HG03342 (cell line): ENCODE measurements around the gene TOMM22.
A peak's percentile ranks its signal among the peaks of the same experiment; 100 is the strongest.

Experiments
- ATAC-seq: cut with Tn5 transposase; IDR thresholded peaks from one replicate; pipeline ENCODE4 v1.9.1; 2021; ENCODE audit warnings: mild to moderate bottlenecking, moderate library complexity; ENCODE audit not compliant: unreplicated experiment

Gene TOMM22

GRCh38 chr22:38681582-38682335 is at the start of gene TOMM22:
TSS of gene TOMM22 (plus strand) at chr22:38681957. CDS start at chr22:38681979, 22 bp downstream.
- ATAC-seq, result peak; percentile 92

GRCh38 chr22:38632528-38632927 is 49.2 kb upstream of the TOMM22 start:
- ATAC-seq, result no peak

- no peak for ATAC-seq
These were observed 43.5 kb upstream of the TOMM22 start for GRCh38 chr22:38638216-38638615.

GRCh38 chr22:38638728-38639127 is 43.0 kb upstream of the TOMM22 start:
- ATAC-seq, result no peak

- ATAC-seq, result no peak
These were observed 40.2 kb upstream of the TOMM22 start for GRCh38 chr22:38641476-38642040.

- ATAC-seq, result peak; percentile 51
These were observed 37.5 kb upstream of the TOMM22 start for GRCh38 chr22:38644245-38644644.

GRCh38 chr22:38645430-38645829 is 36.3 kb upstream of the TOMM22 start:
- no peak for ATAC-seq

- ATAC-seq, result no peak
These were observed 31.8 kb upstream of the TOMM22 start for GRCh38 chr22:38649841-38650522.

GRCh38 chr22:38652859-38653258 is 28.9 kb upstream of the TOMM22 start:
- ATAC-seq, result no peak

- no peak for ATAC-seq
These were observed 28.0 kb upstream of the TOMM22 start for GRCh38 chr22:38653741-38654140.

GRCh38 chr22:38655519-38656255 is 26.1 kb upstream of the TOMM22 start:
- ATAC-seq, result no peak

- ATAC-seq, result peak; percentile 74
These were observed 25.3 kb upstream of the TOMM22 start, which contains the start of the genes CBY1 and FAM227A for GRCh38 chr22:38656256-38657044. TSS of gene CBY1 (plus strand) at chr22:38656638. CDS start at chr22:38668055, 11,417 bp downstream. TSS of gene FAM227A (minus strand) at chr22:38656392. CDS start at chr22:38650168, 6,224 bp downstream.

- peak; percentile 44 for ATAC-seq
These were observed 24.5 kb upstream of the TOMM22 start for GRCh38 chr22:38657045-38657909.

GRCh38 chr22:38674888-38675287 is 6.9 kb upstream of the TOMM22 start:
- no peak for ATAC-seq

- ATAC-seq, result no peak
These were observed 5.9 kb upstream of the TOMM22 start for GRCh38 chr22:38675833-38676232.

- ATAC-seq, result no peak
These were observed 3.1 kb downstream of the TOMM22 start for GRCh38 chr22:38684895-38685294.

GRCh38 chr22:38685761-38686160 is 4.0 kb downstream of the TOMM22 start:
- no peak for ATAC-seq

- no peak for ATAC-seq
These were observed 7.9 kb downstream of the TOMM22 start for GRCh38 chr22:38689651-38690050.

- no peak for ATAC-seq
These were observed 12.3 kb downstream of the TOMM22 start for GRCh38 chr22:38694049-38694448.
